ENCODE measurements around the gene FOXJ3. TPM values are rescaled to one million over a fixed set of nuclear protein-coding genes. Genes with fewer than 3 reads are reported as not detected.

The FOXJ3 gene
- total RNA-seq, 1 experiment from 2014 or later, result 51.4 TPM

DNA sequence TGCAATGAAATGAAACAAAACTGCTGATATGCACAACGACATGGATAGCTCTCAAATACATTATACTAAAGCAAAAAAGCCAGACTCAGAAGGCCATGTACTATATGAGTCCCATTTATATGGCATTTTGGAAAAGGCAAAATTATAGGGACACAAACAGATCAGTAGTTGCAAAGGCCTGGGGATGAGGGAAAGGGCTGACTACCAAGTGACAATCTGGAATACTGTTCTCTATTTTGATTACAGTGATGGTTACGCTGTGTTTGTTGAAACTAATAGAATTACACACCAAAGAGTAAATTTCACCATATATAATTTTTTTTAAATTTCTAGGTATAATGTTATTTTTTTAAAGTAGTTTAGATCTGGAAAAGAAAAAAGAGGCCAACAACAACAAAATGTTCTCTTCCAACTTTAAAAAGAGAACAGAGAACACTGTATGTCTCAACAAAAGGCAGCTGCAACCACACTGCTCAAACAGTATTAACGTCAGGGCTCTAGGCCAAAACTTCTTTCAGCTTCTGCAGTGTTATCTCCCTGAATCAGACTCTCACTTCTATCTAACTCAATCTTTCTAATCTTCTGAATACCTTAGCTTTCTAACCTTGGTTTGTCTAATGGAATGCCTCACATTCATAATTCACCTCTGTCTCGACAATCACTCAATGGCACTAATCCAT is 75.8 kb downstream of the FOXJ3 start:
- no peak overlapping the region for H3K4me3 Mint-ChIP-seq (ENCODE audit: low read depth, unreplicated experiment)
- intact Hi-C loops (cut with micrococcal nuclease; ENCODE audit: unreplicated experiment), result no loop called here
- no peaks in the 10 kb centered on the region for H3K9me3 Mint-ChIP-seq (ENCODE audit: low read depth, unreplicated experiment)
- TF ChIP-seq CTCF (IDR thresholded peaks at IDR 0.05; ENCODE audit: unreplicated experiment), result no peak
- H3K36me3 Mint-ChIP-seq (ENCODE audit: insufficient read depth, unreplicated experiment), result peaks cover 2% of the 10 kb centered on the region
- no TSS peak for BruUV-seq (replicated peaks)
- DNase-seq, result no peak
- H3K4me1 Mint-ChIP-seq (ENCODE audit: low read depth, unreplicated experiment), result peaks cover 8% of the 10 kb centered on the region
- no peaks in the 10 kb centered on the region for H3K27me3 Mint-ChIP-seq (ENCODE audit: unreplicated experiment)
- no peak overlapping the region for H3K27ac Mint-ChIP-seq (ENCODE audit: unreplicated experiment)
- CTCF ChIA-PET, result no interaction called here

DNA sequence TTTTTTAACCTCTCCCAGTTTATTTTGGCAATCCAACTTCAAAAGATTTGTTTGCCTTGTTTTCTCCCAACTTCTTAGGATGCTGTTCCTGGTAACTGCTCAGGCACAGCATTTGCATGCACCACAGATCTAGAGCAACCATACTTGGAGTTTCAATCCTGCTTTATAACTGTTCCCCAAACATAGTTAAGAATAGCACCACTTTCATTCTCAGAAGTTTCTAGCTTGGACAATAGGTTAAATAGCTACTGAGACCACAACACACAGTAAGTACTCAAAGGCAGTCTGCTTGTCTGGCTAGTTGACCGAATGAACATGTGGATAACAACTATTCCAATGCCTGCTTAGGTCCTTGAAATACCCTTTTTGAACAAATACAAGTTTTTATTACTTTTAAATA is 76.8 kb downstream of the FOXJ3 start:
- Mint-ChIP-seq H3K36me3 (ENCODE audit: insufficient read depth, unreplicated experiment) (no peaks in the 10 kb centered on the region), H3K4me1 (ENCODE audit: low read depth, unreplicated experiment) (peaks cover 8% of the 10 kb centered on the region), H3K27ac (ENCODE audit: unreplicated experiment) (no peak overlapping the region), H3K4me3 (ENCODE audit: low read depth, unreplicated experiment) (no peak overlapping the region), H3K9me3 (ENCODE audit: low read depth, unreplicated experiment) (no peaks in the 10 kb centered on the region), H3K27me3 (ENCODE audit: unreplicated experiment) (no peaks in the 10 kb centered on the region)
- no TSS peak for BruUV-seq (replicated peaks)
- no peak for DNase-seq
- no peak for TF ChIP-seq CTCF (IDR thresholded peaks at IDR 0.05; ENCODE audit: unreplicated experiment)
- intact Hi-C loops (cut with micrococcal nuclease; ENCODE audit: unreplicated experiment), result no loop called here
- CTCF ChIA-PET, result no interaction called here

- CTCF ChIA-PET, result no interaction called here
- no peak overlapping the region for H3K4me3 Mint-ChIP-seq (ENCODE audit: low read depth, unreplicated experiment)
- TF ChIP-seq CTCF (IDR thresholded peaks at IDR 0.05; ENCODE audit: unreplicated experiment), result no peak
- peaks cover 5% of the 10 kb centered on the region for H3K9me3 Mint-ChIP-seq (ENCODE audit: low read depth, unreplicated experiment)
- no peak for DNase-seq
- H3K36me3 Mint-ChIP-seq (ENCODE audit: insufficient read depth, unreplicated experiment), result peaks cover 9% of the 10 kb centered on the region
- H3K27me3 Mint-ChIP-seq (ENCODE audit: unreplicated experiment), result no peaks in the 10 kb centered on the region
- intact Hi-C loops (cut with micrococcal nuclease; ENCODE audit: unreplicated experiment), result no loop called here
- no peak overlapping the region for H3K27ac Mint-ChIP-seq (ENCODE audit: unreplicated experiment)
- H3K4me1 Mint-ChIP-seq (ENCODE audit: low read depth, unreplicated experiment), result peaks cover 8% of the 10 kb centered on the region
- BruUV-seq (replicated peaks), result no TSS peak
Observed at GRCh38 chr1:42251042-42251441, 84.0 kb downstream of the FOXJ3 start.

DNA sequence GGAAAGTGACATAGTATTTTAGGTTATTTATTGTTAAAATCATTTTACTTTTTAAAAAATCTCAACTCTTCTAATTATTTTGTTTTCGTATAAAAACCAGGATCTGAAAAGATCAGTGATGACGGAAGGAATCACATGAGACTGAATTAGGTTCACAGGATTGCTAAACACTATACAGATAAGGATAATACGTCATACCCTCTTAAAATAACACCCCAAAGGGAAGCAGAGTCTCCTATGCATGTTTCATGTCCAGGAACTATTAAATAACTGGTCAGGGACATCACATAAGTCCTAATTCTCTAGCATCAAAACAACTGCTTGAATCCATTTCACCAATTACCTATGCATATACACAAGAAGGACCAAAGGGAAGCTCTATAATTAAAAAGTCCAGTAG is 84.9 kb downstream of the FOXJ3 start:
- intact Hi-C loops (cut with micrococcal nuclease; ENCODE audit: unreplicated experiment), result no loop called here
- no peak for TF ChIP-seq CTCF (IDR thresholded peaks at IDR 0.05; ENCODE audit: unreplicated experiment)
- no peaks in the 10 kb centered on the region for H3K27me3 Mint-ChIP-seq (ENCODE audit: unreplicated experiment)
- CTCF ChIA-PET, result no interaction called here
- peaks cover 5% of the 10 kb centered on the region for H3K9me3 Mint-ChIP-seq (ENCODE audit: low read depth, unreplicated experiment)
- H3K27ac Mint-ChIP-seq (ENCODE audit: unreplicated experiment), result no peak overlapping the region
- no peak overlapping the region for H3K4me3 Mint-ChIP-seq (ENCODE audit: low read depth, unreplicated experiment)
- peaks cover 8% of the 10 kb centered on the region for H3K4me1 Mint-ChIP-seq (ENCODE audit: low read depth, unreplicated experiment)
- peaks cover 9% of the 10 kb centered on the region for H3K36me3 Mint-ChIP-seq (ENCODE audit: insufficient read depth, unreplicated experiment)
- BruUV-seq (replicated peaks), result no TSS peak
- DNase-seq, result no peak

Measured in Calu3 (cell line).